Measurements from ENCODE around the gene LDLRAP1. TPM values are rescaled to one million over a fixed set of nuclear protein-coding genes. Genes with fewer than 3 reads are reported as not detected.
A peak's percentile ranks its signal among the peaks of the same experiment; 100 is the strongest.

Gene LDLRAP1
- total RNA-seq, 2 experiments from 2014 or later = 19.1 to 19.7 TPM

DNA sequence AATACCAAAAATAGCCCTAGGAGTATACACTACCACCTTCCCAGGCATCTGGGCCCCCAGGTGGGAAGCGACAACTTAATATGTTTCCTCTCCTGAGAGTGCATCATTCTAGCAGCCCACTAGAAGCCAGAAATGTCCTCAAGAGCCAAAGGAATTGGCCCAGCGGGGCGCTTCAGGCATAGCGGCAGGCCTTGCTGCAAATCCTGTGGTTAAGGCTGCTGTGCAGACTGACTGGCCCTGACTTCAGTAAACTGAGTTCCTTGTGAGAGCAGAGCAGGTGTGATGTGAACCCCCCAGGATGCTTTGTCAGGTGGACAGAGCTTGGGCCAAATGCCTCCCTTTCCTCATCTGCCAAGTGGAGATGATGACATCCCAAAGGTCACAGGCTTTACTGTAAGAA is 29.7 kb upstream of the LDLRAP1 start:
- no peak overlapping the region for H3K4me3 Mint-ChIP-seq
- no peaks in the 10 kb centered on the region for H3K27me3 Mint-ChIP-seq (ENCODE audit: low read depth)
- no peaks in the 10 kb centered on the region for H3K4me1 Mint-ChIP-seq (ENCODE audit: low read depth)
- CTCF ChIA-PET = interaction anchor here (1.2 to 1.3 kb wide), 2 partner anchors 10 to 96 kb away, joined by 4 read pairs; no protein-coding TSS in a partner anchor
- no peaks in the 10 kb centered on the region for H3K36me3 Mint-ChIP-seq (ENCODE audit: low read depth)
- intact Hi-C loops (cut with micrococcal nuclease) = no loop called here
- no peak for DNase-seq
- H3K27ac Mint-ChIP-seq = no peak overlapping the region
- H3K9me3 Mint-ChIP-seq = no peaks in the 10 kb centered on the region

- Mint-ChIP-seq H3K27ac (no peak overlapping the region), H3K36me3 (ENCODE audit: low read depth) (no peaks in the 10 kb centered on the region), H3K27me3 (ENCODE audit: low read depth) (no peaks in the 10 kb centered on the region), H3K9me3 (no peaks in the 10 kb centered on the region), H3K4me3 (no peak overlapping the region), H3K4me1 (ENCODE audit: low read depth) (no peaks in the 10 kb centered on the region)
- no peak for DNase-seq
- CTCF ChIA-PET = interaction anchor here (0.6 kb wide), 1 partner anchor 169 kb away, joined by 3 read pairs; no protein-coding TSS in a partner anchor
- intact Hi-C loops (cut with micrococcal nuclease) = no loop called here
Measured at GRCh38 chr1:25515033-25515432, 28.4 kb upstream of the LDLRAP1 start.

DNA sequence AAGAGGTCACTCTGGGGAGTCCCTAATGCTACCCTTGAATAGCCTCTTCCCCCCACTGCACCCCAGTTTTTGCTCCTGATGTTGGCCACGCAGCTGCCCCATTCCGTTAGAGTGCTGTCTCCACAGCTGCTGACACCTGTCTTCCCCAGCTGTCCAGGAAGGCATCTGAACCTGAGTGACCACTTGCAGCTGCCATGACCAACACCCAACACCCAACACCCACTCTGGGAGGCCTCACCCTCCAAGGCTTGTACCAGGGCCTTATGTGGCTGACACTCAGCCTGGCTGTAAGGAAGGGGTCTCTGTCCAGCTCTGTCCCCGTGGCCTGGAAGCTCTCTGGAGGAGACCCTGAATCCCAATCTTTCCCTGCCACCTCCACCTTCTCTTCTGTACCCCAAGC is 26.7 kb upstream of the LDLRAP1 start:
- no peak for DNase-seq
- no peak overlapping the region for H3K27ac Mint-ChIP-seq
- H3K9me3 Mint-ChIP-seq = no peaks in the 10 kb centered on the region
- H3K4me1 Mint-ChIP-seq (ENCODE audit: low read depth) = peaks cover 6% of the 10 kb centered on the region
- intact Hi-C loops (cut with micrococcal nuclease) = no loop called here
- H3K27me3 Mint-ChIP-seq (ENCODE audit: low read depth) = no peaks in the 10 kb centered on the region
- CTCF ChIA-PET = interaction anchor here (0.9 to 1.8 kb wide), 4 partner anchors 9 to 84 kb away, joined by 3 to 5 read pairs (median 4); no protein-coding TSS in a partner anchor
- H3K36me3 Mint-ChIP-seq (ENCODE audit: low read depth) = no peaks in the 10 kb centered on the region
- no peak overlapping the region for H3K4me3 Mint-ChIP-seq

GRCh38 chr1:25517476-25518394 is 25.7 kb upstream of the LDLRAP1 start:
- Mint-ChIP-seq H3K27ac (no peak overlapping the region), H3K4me3 (no peak overlapping the region), H3K27me3 (ENCODE audit: low read depth) (no peaks in the 10 kb centered on the region), H3K9me3 (no peaks in the 10 kb centered on the region), H3K4me1 (ENCODE audit: low read depth) (peaks cover 6% of the 10 kb centered on the region), H3K36me3 (ENCODE audit: low read depth) (no peaks in the 10 kb centered on the region)
- CTCF ChIA-PET = interaction anchor here (0.7 to 4.5 kb wide), 7 partner anchors 8 to 855 kb away, joined by 3 to 54 read pairs (median 3); no protein-coding TSS in a partner anchor
- intact Hi-C loops (cut with micrococcal nuclease) = no loop called here
- DNase-seq = no peak

GRCh38 chr1:25519624-25520023 is 23.8 kb upstream of the LDLRAP1 start:
- CTCF ChIA-PET = interaction anchor here (0.6 to 4.5 kb wide), 18 partner anchors 9 to 457 kb away, joined by 3 to 54 read pairs (median 5); no protein-coding TSS in a partner anchor
- H3K4me1 Mint-ChIP-seq (ENCODE audit: low read depth) = peaks cover 6% of the 10 kb centered on the region
- H3K4me3 Mint-ChIP-seq = no peak overlapping the region
- no peaks in the 10 kb centered on the region for H3K27me3 Mint-ChIP-seq (ENCODE audit: low read depth)
- H3K36me3 Mint-ChIP-seq (ENCODE audit: low read depth) = no peaks in the 10 kb centered on the region
- no peak overlapping the region for H3K27ac Mint-ChIP-seq
- no peak for DNase-seq
- no peaks in the 10 kb centered on the region for H3K9me3 Mint-ChIP-seq
- intact Hi-C loops (cut with micrococcal nuclease) = loop anchor here (1.0 to 5.0 kb wide), 4 partner anchors 15 to 291 kb away; no protein-coding TSS in a partner anchor

DNA sequence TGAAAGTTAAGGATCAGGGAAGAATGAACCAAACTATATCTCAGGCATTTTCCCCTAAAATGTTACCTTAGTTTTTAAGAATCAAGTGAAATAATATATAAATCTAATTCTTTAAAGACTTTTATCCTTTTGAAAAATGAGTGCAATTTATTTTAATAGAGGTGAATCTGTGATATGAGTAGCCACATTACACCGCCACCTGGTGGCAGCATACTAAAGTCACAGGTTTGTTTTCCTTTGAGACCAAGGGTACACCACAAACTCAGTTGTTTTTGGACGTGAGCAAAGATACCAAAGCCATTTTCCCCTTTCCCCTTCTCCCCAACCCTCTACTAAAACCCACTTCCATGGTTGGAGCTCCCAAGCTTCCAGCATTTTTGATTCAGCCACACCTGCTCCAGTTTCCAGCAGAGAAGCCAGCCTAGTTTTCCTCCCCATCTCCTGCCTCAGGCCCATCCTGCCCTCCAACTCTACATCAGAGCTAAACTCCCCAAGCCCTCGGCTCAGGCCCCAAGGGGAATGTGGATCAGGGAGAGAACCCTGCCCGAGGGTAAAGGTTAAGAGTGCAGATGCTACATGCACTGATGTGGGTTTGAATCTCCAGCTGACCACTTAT is 22.9 kb upstream of the LDLRAP1 start:
- CTCF ChIA-PET = interaction anchor here (0.5 to 4.5 kb wide), 34 partner anchors 13 to 985 kb away, joined by 3 to 54 read pairs (median 4); no protein-coding TSS in a partner anchor
- peaks cover 4% of the 10 kb centered on the region for H3K9me3 Mint-ChIP-seq
- intact Hi-C loops (cut with micrococcal nuclease) = loop anchor here (1.0 to 5.0 kb wide), 4 partner anchors 16 to 290 kb away; no protein-coding TSS in a partner anchor
- peaks cover 6% of the 10 kb centered on the region for H3K4me1 Mint-ChIP-seq (ENCODE audit: low read depth)
- H3K36me3 Mint-ChIP-seq (ENCODE audit: low read depth) = no peaks in the 10 kb centered on the region
- H3K27me3 Mint-ChIP-seq (ENCODE audit: low read depth) = no peaks in the 10 kb centered on the region
- DNase-seq = peak; percentile 87
- H3K4me3 Mint-ChIP-seq = no peak overlapping the region
- H3K27ac Mint-ChIP-seq = no peak overlapping the region

- CTCF ChIA-PET = interaction anchor here (1.1 to 1.7 kb wide), 5 partner anchors 27 to 289 kb away, joined by 3 to 8 read pairs (median 3); no protein-coding TSS in a partner anchor
- H3K4me3 Mint-ChIP-seq = no peak overlapping the region
- intact Hi-C loops (cut with micrococcal nuclease) = loop anchor here (5.0 kb wide), 1 partner anchor 50 kb away; no protein-coding TSS in a partner anchor
- peaks cover 5% of the 10 kb centered on the region for H3K9me3 Mint-ChIP-seq
- no peaks in the 10 kb centered on the region for H3K36me3 Mint-ChIP-seq (ENCODE audit: low read depth)
- H3K27me3 Mint-ChIP-seq (ENCODE audit: low read depth) = no peaks in the 10 kb centered on the region
- H3K4me1 Mint-ChIP-seq (ENCODE audit: low read depth) = peaks cover 6% of the 10 kb centered on the region
- DNase-seq = no peak
- no peak overlapping the region for H3K27ac Mint-ChIP-seq
Measured at GRCh38 chr1:25522031-25522655, 21.3 kb upstream of the LDLRAP1 start.

DNA sequence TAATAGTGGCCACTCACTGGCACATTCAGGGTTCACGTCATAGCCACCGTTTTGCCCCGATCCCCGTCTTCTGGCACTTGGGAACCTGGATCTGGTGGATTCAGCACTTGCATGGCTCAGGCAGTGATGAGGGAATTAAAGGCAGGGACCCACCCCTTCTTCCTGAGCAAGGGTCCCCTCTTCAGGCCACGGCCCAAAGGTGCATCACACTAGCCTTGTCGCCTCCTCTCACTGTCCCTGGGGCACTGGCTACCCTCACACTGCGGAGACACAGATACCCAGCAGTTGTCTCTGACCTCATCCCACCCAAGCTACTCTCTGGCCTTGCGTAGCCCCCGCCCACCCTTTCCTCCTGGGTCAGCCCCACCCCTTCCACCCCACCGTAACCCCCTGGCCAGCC is 19.9 kb upstream of the LDLRAP1 start:
- Mint-ChIP-seq H3K4me1 (ENCODE audit: low read depth) (peaks cover 6% of the 10 kb centered on the region), H3K9me3 (peaks cover 5% of the 10 kb centered on the region), H3K27ac (no peak overlapping the region), H3K36me3 (ENCODE audit: low read depth) (no peaks in the 10 kb centered on the region), H3K4me3 (no peak overlapping the region), H3K27me3 (ENCODE audit: low read depth) (no peaks in the 10 kb centered on the region)
- CTCF ChIA-PET = interaction anchor here (1.3 kb wide), 1 partner anchor 288 kb away, joined by 3 read pairs; no protein-coding TSS in a partner anchor
- intact Hi-C loops (cut with micrococcal nuclease) = loop anchor here (5.0 kb wide), 1 partner anchor 51 kb away; no protein-coding TSS in a partner anchor
- peak; percentile 38 for DNase-seq

GRCh38 chr1:25524568-25525360 is 18.6 kb upstream of the LDLRAP1 start:
- intact Hi-C loops (cut with micrococcal nuclease) = loop anchor here (5.0 kb wide), 1 partner anchor 52 kb away; no protein-coding TSS in a partner anchor
- CTCF ChIA-PET = interaction anchor here (1.0 to 1.2 kb wide), 2 partner anchors 14 to 41 kb away, joined by 3 read pairs; no protein-coding TSS in a partner anchor
- peaks cover 5% of the 10 kb centered on the region for H3K9me3 Mint-ChIP-seq

GRCh38 chr1:25525361-25525688 is 18.1 kb upstream of the LDLRAP1 start:
- Mint-ChIP-seq H3K36me3 (ENCODE audit: low read depth) (no peaks in the 10 kb centered on the region), H3K4me1 (ENCODE audit: low read depth) (peaks cover 4% of the 10 kb centered on the region), H3K4me3 (no peak overlapping the region), H3K27ac (no peak overlapping the region), H3K27me3 (ENCODE audit: low read depth) (no peaks in the 10 kb centered on the region), H3K9me3 (peaks cover 5% of the 10 kb centered on the region)
- no peak for DNase-seq
- intact Hi-C loops (cut with micrococcal nuclease) = no loop called here
- CTCF ChIA-PET = interaction anchor here (1.0 to 1.2 kb wide), 2 partner anchors 13 to 40 kb away, joined by 3 read pairs; no protein-coding TSS in a partner anchor

More at GRCh38 chr1:25524568-25525360, 18.6 kb upstream of the LDLRAP1 start:
- peaks cover 6% of the 10 kb centered on the region for H3K4me1 Mint-ChIP-seq (ENCODE audit: low read depth)
- no peak overlapping the region for H3K27ac Mint-ChIP-seq
- H3K36me3 Mint-ChIP-seq (ENCODE audit: low read depth) = no peaks in the 10 kb centered on the region
- H3K4me3 Mint-ChIP-seq = no peak overlapping the region
- DNase-seq = no peak
- H3K27me3 Mint-ChIP-seq (ENCODE audit: low read depth) = no peaks in the 10 kb centered on the region

- no peak overlapping the region for H3K4me3 Mint-ChIP-seq
- CTCF ChIA-PET = interaction anchor here (0.5 kb wide), 1 partner anchor 129 kb away, joined by 3 read pairs; no protein-coding TSS in a partner anchor
- intact Hi-C loops (cut with micrococcal nuclease) = no loop called here
Measured at GRCh38 chr1:25526753-25527152, 16.7 kb upstream of the LDLRAP1 start.

More at GRCh38 chr1:25526753-25527152, 16.7 kb upstream of the LDLRAP1 start:
- Mint-ChIP-seq H3K9me3 (peaks cover 5% of the 10 kb centered on the region), H3K4me1 (ENCODE audit: low read depth) (no peaks in the 10 kb centered on the region), H3K36me3 (ENCODE audit: low read depth) (no peaks in the 10 kb centered on the region), H3K27ac (no peak overlapping the region), H3K27me3 (ENCODE audit: low read depth) (no peaks in the 10 kb centered on the region)
- no peak for DNase-seq

All from activated naive CD4-positive, alpha-beta T cell treated with anti-CD3 and anti-CD28 coated beads for 36 hours (primary cell).